DND-41 (cell line): ENCODE data around the gene SPACA7.
"Not testable (repeated sequence)": the region's sequence is repeated elsewhere in the genome, so short reads cannot be mapped to it uniquely, and the experiment has no call there.

Experiments
- EZH2 ChIP-seq: IDR thresholded peaks from 3 replicates; pipeline ENCODE4 v1.6.1; 2012; ENCODE audit warnings: borderline replicate concordance, low read depth, mild to moderate bottlenecking, moderate library complexity, low read length, inconsistent platforms; ENCODE audit not compliant: severe bottlenecking
- TF ChIP-seq, protein P1 (sequence below): IDR thresholded peaks from 2 replicates; pipeline ENCODE4 v1.5.1; 2012; ENCODE audit warnings: borderline replicate concordance, low read length, moderate library complexity, mild to moderate bottlenecking; ENCODE audit not compliant: poor library complexity, severe bottlenecking; ENCODE audit errors: extremely low read depth

DNA sequence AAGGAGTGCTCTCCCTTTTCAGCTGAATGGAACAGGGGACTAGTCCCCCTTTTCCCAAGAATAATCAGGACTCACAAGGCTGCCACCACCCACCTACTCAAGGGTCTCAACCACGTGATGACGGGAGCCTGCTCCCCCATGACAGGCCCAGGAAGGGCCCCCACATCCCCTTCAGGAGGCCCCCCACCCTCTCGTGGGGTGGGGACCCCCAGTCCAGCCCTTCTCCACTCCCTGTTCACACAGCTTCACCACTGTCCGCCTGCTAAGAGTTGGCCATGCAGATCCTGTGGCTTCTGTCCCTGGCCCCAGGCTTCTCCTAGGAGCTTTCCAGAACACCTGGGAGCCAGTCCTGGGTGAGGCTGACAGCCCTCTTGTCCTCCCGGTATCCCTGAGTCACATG is 56.6 kb downstream of the SPACA7 start:
- TF ChIP-seq, protein P1, sequence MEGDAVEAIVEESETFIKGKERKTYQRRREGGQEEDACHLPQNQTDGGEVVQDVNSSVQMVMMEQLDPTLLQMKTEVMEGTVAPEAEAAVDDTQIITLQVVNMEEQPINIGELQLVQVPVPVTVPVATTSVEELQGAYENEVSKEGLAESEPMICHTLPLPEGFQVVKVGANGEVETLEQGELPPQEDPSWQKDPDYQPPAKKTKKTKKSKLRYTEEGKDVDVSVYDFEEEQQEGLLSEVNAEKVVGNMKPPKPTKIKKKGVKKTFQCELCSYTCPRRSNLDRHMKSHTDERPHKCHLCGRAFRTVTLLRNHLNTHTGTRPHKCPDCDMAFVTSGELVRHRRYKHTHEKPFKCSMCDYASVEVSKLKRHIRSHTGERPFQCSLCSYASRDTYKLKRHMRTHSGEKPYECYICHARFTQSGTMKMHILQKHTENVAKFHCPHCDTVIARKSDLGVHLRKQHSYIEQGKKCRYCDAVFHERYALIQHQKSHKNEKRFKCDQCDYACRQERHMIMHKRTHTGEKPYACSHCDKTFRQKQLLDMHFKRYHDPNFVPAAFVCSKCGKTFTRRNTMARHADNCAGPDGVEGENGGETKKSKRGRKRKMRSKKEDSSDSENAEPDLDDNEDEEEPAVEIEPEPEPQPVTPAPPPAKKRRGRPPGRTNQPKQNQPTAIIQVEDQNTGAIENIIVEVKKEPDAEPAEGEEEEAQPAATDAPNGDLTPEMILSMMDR, result not testable (repeated sequence)
- TF ChIP-seq EZH2, result not testable (repeated sequence)
